Measurements from ENCODE around the gene CCDC141.

DNA sequence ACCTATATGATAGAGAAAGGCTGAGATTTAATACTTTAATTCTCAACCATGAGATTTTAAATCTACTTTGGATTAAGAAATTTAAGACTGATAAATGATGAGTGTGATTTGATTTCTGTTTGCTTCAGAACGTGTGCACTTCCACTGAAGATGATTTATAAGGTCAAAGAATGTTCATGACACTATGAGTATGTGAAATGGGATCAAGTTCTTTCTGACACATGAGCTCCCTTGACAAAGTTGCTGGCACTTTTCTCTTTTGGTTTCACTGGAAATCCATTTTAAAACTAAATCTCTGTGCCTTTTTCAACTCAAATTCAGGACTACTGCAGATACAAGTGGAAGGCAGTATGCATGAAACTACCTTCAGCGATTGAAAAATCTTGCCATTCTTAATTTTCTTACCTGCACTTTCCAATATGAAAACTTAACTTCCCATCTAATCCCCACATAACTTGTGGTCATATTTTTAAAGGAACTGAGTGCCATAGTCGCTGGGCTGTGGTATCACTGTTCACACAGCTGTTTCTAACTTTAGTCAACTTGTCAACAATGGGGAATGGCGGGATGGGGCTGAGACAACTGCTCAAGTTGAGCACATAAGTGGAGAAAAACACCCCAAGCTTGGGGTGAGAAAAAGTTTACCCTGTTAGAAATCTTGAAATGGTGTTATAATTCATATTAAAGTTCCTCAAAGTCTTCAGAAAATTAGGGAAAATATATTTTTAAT is 190.9 kb downstream of the CCDC141 start:
- TF ChIP-seq ARNTL (CRISPR knock-in tag; IDR thresholded peaks at IDR 0.05; ENCODE audit: borderline replicate concordance, low read depth) (no peak), BACH2 (CRISPR knock-in tag; IDR thresholded peaks at IDR 0.05; ENCODE audit: borderline replicate concordance) (no peak), TSHZ2 (CRISPR knock-in tag; IDR thresholded peaks at IDR 0.05) (no peak), ZFP3 (CRISPR knock-in tag; IDR thresholded peaks at IDR 0.05) (no peak), TCF4 (CRISPR knock-in tag; IDR thresholded peaks at IDR 0.05; ENCODE audit: borderline replicate concordance) (no peak), RARB (CRISPR knock-in tag; IDR thresholded peaks at IDR 0.05) (no peak), CSDC2 (CRISPR knock-in tag; IDR thresholded peaks at IDR 0.05) (no peak), ISL1 (CRISPR knock-in tag; IDR thresholded peaks at IDR 0.05) (no peak)
- TF ChIP-seq, protein P1, sequence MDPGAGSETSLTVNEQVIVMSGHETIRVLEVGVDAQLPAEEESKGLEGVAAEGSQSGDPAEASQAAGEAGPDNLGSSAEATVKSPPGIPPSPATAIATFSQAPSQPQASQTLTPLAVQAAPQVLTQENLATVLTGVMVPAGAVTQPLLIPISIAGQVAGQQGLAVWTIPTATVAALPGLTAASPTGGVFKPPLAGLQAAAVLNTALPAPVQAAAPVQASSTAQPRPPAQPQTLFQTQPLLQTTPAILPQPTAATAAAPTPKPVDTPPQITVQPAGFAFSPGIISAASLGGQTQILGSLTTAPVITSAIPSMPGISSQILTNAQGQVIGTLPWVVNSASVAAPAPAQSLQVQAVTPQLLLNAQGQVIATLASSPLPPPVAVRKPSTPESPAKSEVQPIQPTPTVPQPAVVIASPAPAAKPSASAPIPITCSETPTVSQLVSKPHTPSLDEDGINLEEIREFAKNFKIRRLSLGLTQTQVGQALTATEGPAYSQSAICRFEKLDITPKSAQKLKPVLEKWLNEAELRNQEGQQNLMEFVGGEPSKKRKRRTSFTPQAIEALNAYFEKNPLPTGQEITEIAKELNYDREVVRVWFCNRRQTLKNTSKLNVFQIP (CRISPR knock-in tag; IDR thresholded peaks at IDR 0.05; ENCODE audit: borderline replicate concordance, low read depth), result no peak
- TF ChIP-seq, protein P2, sequence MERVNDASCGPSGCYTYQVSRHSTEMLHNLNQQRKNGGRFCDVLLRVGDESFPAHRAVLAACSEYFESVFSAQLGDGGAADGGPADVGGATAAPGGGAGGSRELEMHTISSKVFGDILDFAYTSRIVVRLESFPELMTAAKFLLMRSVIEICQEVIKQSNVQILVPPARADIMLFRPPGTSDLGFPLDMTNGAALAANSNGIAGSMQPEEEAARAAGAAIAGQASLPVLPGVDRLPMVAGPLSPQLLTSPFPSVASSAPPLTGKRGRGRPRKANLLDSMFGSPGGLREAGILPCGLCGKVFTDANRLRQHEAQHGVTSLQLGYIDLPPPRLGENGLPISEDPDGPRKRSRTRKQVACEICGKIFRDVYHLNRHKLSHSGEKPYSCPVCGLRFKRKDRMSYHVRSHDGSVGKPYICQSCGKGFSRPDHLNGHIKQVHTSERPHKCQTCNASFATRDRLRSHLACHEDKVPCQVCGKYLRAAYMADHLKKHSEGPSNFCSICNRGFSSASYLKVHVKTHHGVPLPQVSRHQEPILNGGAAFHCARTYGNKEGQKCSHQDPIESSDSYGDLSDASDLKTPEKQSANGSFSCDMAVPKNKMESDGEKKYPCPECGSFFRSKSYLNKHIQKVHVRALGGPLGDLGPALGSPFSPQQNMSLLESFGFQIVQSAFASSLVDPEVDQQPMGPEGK (CRISPR knock-in tag; IDR thresholded peaks at IDR 0.05; ENCODE audit: borderline replicate concordance), result no peak
- TF ChIP-seq, protein P3, sequence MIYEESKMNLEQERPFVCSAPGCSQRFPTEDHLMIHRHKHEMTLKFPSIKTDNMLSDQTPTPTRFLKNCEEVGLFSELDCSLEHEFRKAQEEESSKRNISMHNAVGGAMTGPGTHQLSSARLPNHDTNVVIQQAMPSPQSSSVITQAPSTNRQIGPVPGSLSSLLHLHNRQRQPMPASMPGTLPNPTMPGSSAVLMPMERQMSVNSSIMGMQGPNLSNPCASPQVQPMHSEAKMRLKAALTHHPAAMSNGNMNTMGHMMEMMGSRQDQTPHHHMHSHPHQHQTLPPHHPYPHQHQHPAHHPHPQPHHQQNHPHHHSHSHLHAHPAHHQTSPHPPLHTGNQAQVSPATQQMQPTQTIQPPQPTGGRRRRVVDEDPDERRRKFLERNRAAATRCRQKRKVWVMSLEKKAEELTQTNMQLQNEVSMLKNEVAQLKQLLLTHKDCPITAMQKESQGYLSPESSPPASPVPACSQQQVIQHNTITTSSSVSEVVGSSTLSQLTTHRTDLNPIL (CRISPR knock-in tag; IDR thresholded peaks at IDR 0.05; ENCODE audit: low read depth), result no peak
